ENCODE data around the gene FNDC5.

DNA sequence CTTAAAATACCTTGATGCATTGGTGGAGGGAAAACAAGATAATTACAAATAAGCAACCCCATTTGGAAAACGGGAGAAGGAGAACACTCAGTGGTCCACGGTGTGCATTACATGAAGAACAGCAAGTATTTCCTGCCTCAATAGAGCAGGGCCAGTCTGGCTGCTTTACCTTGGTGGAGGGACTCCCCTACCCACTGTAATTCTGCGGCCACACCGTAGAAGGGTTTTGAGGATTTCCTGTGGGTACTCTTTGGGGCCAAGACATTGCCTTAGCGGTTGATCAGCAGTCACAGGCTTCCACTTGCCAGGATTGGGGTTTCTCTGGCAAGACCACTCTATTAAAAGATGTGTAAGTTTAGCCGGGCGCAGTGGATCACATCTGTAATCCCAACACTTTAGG lies 46.8 kb upstream of the FNDC5 start:
- TF ChIP-seq, protein P1, sequence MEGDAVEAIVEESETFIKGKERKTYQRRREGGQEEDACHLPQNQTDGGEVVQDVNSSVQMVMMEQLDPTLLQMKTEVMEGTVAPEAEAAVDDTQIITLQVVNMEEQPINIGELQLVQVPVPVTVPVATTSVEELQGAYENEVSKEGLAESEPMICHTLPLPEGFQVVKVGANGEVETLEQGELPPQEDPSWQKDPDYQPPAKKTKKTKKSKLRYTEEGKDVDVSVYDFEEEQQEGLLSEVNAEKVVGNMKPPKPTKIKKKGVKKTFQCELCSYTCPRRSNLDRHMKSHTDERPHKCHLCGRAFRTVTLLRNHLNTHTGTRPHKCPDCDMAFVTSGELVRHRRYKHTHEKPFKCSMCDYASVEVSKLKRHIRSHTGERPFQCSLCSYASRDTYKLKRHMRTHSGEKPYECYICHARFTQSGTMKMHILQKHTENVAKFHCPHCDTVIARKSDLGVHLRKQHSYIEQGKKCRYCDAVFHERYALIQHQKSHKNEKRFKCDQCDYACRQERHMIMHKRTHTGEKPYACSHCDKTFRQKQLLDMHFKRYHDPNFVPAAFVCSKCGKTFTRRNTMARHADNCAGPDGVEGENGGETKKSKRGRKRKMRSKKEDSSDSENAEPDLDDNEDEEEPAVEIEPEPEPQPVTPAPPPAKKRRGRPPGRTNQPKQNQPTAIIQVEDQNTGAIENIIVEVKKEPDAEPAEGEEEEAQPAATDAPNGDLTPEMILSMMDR (optimal IDR thresholded peaks at IDR 0.05 in 1 of 3, IDR thresholded peaks at IDR 0.05 in 1 of 3, conservative IDR thresholded peaks at IDR 0.05 in 1 of 3; ENCODE audit: extremely low read depth in 1 of 3, insufficient read depth in 2 of 3, low read length in 3 of 3), result no peak
- TF ChIP-seq EZH2 (IDR thresholded peaks at IDR 0.05; ENCODE audit: low read length), result no peak

All from keratinocyte (primary cell).